Motor neuron (in vitro differentiated cells): Measurements from ENCODE around the gene SMTNL2. TPM values are rescaled to one million over a fixed set of nuclear protein-coding genes. Genes with fewer than 3 reads are reported as not detected.

Source experiments
- ATAC-seq, 8 experiments: fragments of 200-7000 bp; cut with Tn5 transposase; replicated peaks in 6 of 8; 2 replicates each; pipeline ENCODE4 v1.8.0; 2021; ENCODE audit warnings: mild to moderate bottlenecking in 8 of 8, moderate library complexity in 8 of 8
- H3K27ac ChIP-seq, 2 donors: fragments of 250-450 bp; sonication (Bioruptor Pico); 2 replicates each; pipeline ENCODE4 v1.9.0; 2021; ENCODE audit warnings: antibody characterized with exemption in 2 of 2, mild to moderate bottlenecking in 2 of 2, moderate library complexity in 1 of 2
- H3K4me1 ChIP-seq, 2 donors: fragments of 250-450 bp; sonication (Bioruptor Pico); replicated peaks in 1 of 2; 2 replicates each; pipeline ENCODE4 v1.6.1; 2021; ENCODE audit warnings: antibody characterized with exemption in 2 of 2, mild to moderate bottlenecking in 2 of 2, moderate library complexity in 1 of 2
- H3K4me3 ChIP-seq, 5 donors: fragments of 250-450 bp; sonication (Bioruptor Pico); 2 replicates each; pipeline ENCODE4 v1.9.0; 2021; ENCODE audit warnings: antibody characterized with exemption in 5 of 5, mild to moderate bottlenecking in 5 of 5, moderate library complexity in 4 of 5
- whole genome bisulfite sequencing, 10 experiments: fragments of 450-650 bp; shearing (Covaris generic); methylation state at CpG; one replicate each; pipeline ENCODE4 v1.0.0; 2022; 5-methylcytosine and 5-hydroxymethylcytosine counted together
- in situ Hi-C, 9 experiments: fragments of 400-800 bp; cut with MboI; loops; one replicate each; pipeline ENCODE4 v1.15.0; 2021; ENCODE audit warnings: low sequenced_read_pairs in 9 of 9, low pct_unique_long_range_greater_than_20kb in 2 of 9; ENCODE audit not compliant: unreplicated experiment in 9 of 9
- total RNA-seq, 8 experiments: library from RNA; unstranded; fragments of 300-600 nt; gene quantifications; 2 replicates each; pipeline versions ENCODE4 v1.2.3 to v1.2.4, GENCODE V29; 2022

The SMTNL2 gene
- total RNA-seq, 8 experiments from 2014 or later, result 0.20 to 13.5 (median 0.82) TPM

GRCh38 chr17:4605826-4606225, 21.5 kb downstream of the SMTNL2 start:
- peak in 4 of 8 experiments; percentile 17 to 49 (median 28) for ATAC-seq
- no peak overlapping the region for H3K4me3 ChIP-seq
- no peak overlapping the region for H3K27ac ChIP-seq
- in situ Hi-C loops, result no loop called here
- H3K4me1 ChIP-seq, result peaks cover 14 to 47% of the 10 kb centered on the region in 2 donors
- WGBS, 10 experiments, result 50 to 100% (median 100%) methylated on average over 1 to 5 of the region's 12 CpGs; no CpG with 5 or more reads in 4 of the 10 experiments

- WGBS, 10 experiments, result 21 to 80% (median 64%) methylated on average over 2 to 15 of the region's 25 CpGs; no CpG with 5 or more reads in 3 of the 10 experiments
- in situ Hi-C loops, result no loop called here
- peak overlapping the region; percentile 2 to 82 for H3K27ac ChIP-seq
- peak in 6 of 8 experiments; percentile 16 to 64 (median 58) for ATAC-seq
- peaks cover 13 to 44% of the 10 kb centered on the region in 2 donors for H3K4me1 ChIP-seq
- H3K4me3 ChIP-seq, result no peak overlapping the region
Observed at GRCh38 chr17:4607261-4607741, 23.0 kb downstream of the SMTNL2 start.

GRCh38 chr17:4607773-4608187, 23.5 kb downstream of the SMTNL2 start:
- WGBS, 10 experiments, result 0 to 80% (median 19%) methylated on average over 2 to 9 of the region's 9 CpGs; no CpG with 5 or more reads in 1 of the 10 experiments
- in situ Hi-C loops, result no loop called here
- ATAC-seq, result peak; percentile 2 to 91 (median 85)
- H3K4me1 ChIP-seq, result peaks cover 13 to 44% of the 10 kb centered on the region in 2 donors
- H3K27ac ChIP-seq, result peak overlapping the region in 1 of 2 donors; percentile 82
- no peak overlapping the region for H3K4me3 ChIP-seq

GRCh38 chr17:4609761-4610160, 25.4 kb downstream of the SMTNL2 start:
- no peak for ATAC-seq
- in situ Hi-C loops, result loop anchor here in 1 of 9 experiments (10.0 kb wide), 1 partner anchor 45 kb away; the partner anchor contains the start of gene GGT6
- peaks cover 13 to 35% of the 10 kb centered on the region in 2 donors for H3K4me1 ChIP-seq
- WGBS, 10 experiments, result 40 to 100% (median 94%) methylated on average over 2 to 7 of the region's 7 CpGs; no CpG with 5 or more reads in 2 of the 10 experiments
- no peak overlapping the region for H3K27ac ChIP-seq
- no peak overlapping the region for H3K4me3 ChIP-seq

- no peak for ATAC-seq
- in situ Hi-C loops, result loop anchor here in 1 of 9 experiments (10.0 kb wide), 1 partner anchor 45 kb away; the partner anchor contains the start of gene GGT6
- Histone ChIP-seq H3K4me1 (peaks cover 13 to 34% of the 10 kb centered on the region in 2 donors), H3K4me3 (no peak overlapping the region), H3K27ac (no peak overlapping the region)
- 0 to 100% (median 83%) methylated on average over 1 to 5 of the region's 5 CpGs; no CpG with 5 or more reads in 1 of the 10 experiments for WGBS, 10 experiments
Observed at GRCh38 chr17:4610162-4610561, 25.8 kb downstream of the SMTNL2 start.

GRCh38 chr17:4610656-4611055, 26.3 kb downstream of the SMTNL2 start:
- no peak overlapping the region for H3K27ac ChIP-seq
- in situ Hi-C loops, result loop anchor here in 1 of 9 experiments (10.0 kb wide), 1 partner anchor 46 kb away; the partner anchor contains the start of gene GGT6
- no peak overlapping the region for H3K4me3 ChIP-seq
- 51 to 90% (median 75%) methylated on average over 2 to 6 of the region's 6 CpGs; no CpG with 5 or more reads in 1 of the 10 experiments for WGBS, 10 experiments
- H3K4me1 ChIP-seq, result peaks cover 13 to 29% of the 10 kb centered on the region in 2 donors
- no peak for ATAC-seq

- no peak for ATAC-seq
- in situ Hi-C loops, result loop anchor here in 1 of 9 experiments (10.0 kb wide), 1 partner anchor 52 kb away; the partner anchor contains the start of gene GGT6
- WGBS, 10 experiments, result 43 to 93% (median 87%) methylated on average over 2 to 8 of the region's 9 CpGs; no CpG with 5 or more reads in 4 of the 10 experiments
- Histone ChIP-seq H3K4me3 (no peak overlapping the region), H3K27ac (no peak overlapping the region), H3K4me1 (peaks cover 0 to 5% of the 10 kb centered on the region in 2 donors)
Observed at GRCh38 chr17:4616476-4616875, 32.1 kb downstream of the SMTNL2 start.

GRCh38 chr17:4617090-4617489, 32.8 kb downstream of the SMTNL2 start:
- peak in 1 of 8 experiments; percentile 0 for ATAC-seq
- in situ Hi-C loops, result loop anchor here in 1 of 9 experiments (10.0 kb wide), 1 partner anchor 52 kb away; the partner anchor contains the start of gene GGT6
- Histone ChIP-seq H3K27ac (no peak overlapping the region), H3K4me3 (no peak overlapping the region), H3K4me1 (peaks cover 0 to 5% of the 10 kb centered on the region in 2 donors)
- WGBS, 10 experiments, result 69 to 100% (median 88%) methylated on average over 2 to 17 of the region's 17 CpGs; no CpG with 5 or more reads in 5 of the 10 experiments

GRCh38 chr17:4617590-4618351, 33.4 kb downstream of the SMTNL2 start:
- ATAC-seq, result peak in 3 of 8 experiments; percentile 1 to 20 (median 9)
- WGBS, 10 experiments, result 0 to 100% (median 68%) methylated on average over 1 to 9 of the region's 15 CpGs; no CpG with 5 or more reads in 1 of the 10 experiments
- in situ Hi-C loops, result loop anchor here in 1 of 9 experiments (10.0 kb wide), 1 partner anchor 53 kb away; the partner anchor contains the start of gene GGT6
- Histone ChIP-seq H3K4me1 (peaks cover 0 to 5% of the 10 kb centered on the region in 2 donors), H3K4me3 (no peak overlapping the region), H3K27ac (no peak overlapping the region)

- 40 to 100% (median 86%) methylated on average over 1 to 4 of the region's 4 CpGs for WGBS, 10 experiments
- in situ Hi-C loops, result loop anchor here in 4 of 9 experiments (5.0 to 10.0 kb wide), 2 partner anchors 53 to 56 kb away; partner anchors contain the start of gene GGT6 (in 2 of the 4)
- no peak for ATAC-seq
- no peak overlapping the region for H3K27ac ChIP-seq
- peaks cover 0 to 10% of the 10 kb centered on the region in 2 donors for H3K4me1 ChIP-seq
- no peak overlapping the region for H3K4me3 ChIP-seq
Observed at GRCh38 chr17:4620531-4621101, 36.3 kb downstream of the SMTNL2 start.

GRCh38 chr17:4622375-4622774, 38.0 kb downstream of the SMTNL2 start:
- in situ Hi-C loops, result loop anchor here in 4 of 9 experiments (5.0 to 10.0 kb wide), 2 partner anchors 55 to 58 kb away; partner anchors contain the start of gene GGT6 (in 2 of the 4)

GRCh38 chr17:4623249-4623648, 38.9 kb downstream of the SMTNL2 start:
- Histone ChIP-seq H3K4me3 (no peak overlapping the region), H3K4me1 (peaks cover 0 to 8% of the 10 kb centered on the region in 2 donors), H3K27ac (no peak overlapping the region)
- WGBS, 10 experiments, result 0 to 100% (median 78%) methylated on average over 1 to 2 of the region's 2 CpGs
- in situ Hi-C loops, result loop anchor here in 4 of 9 experiments (5.0 to 10.0 kb wide), 2 partner anchors 56 to 58 kb away; partner anchors contain the start of gene GGT6 (in 2 of the 4)
- ATAC-seq, result no peak

More at GRCh38 chr17:4622375-4622774, 38.0 kb downstream of the SMTNL2 start:
- Histone ChIP-seq H3K4me3 (no peak overlapping the region), H3K4me1 (peaks cover 0 to 13% of the 10 kb centered on the region in 2 donors), H3K27ac (no peak overlapping the region)
- ATAC-seq, result peak in 1 of 8 experiments; percentile 0
- WGBS, 10 experiments, result 0 to 100% (median 90%) methylated on average over 1 of the region's 1 CpG; no CpG with 5 or more reads in 1 of the 10 experiments
